NCI-H82 treated with DMSO at 0.1 percent for 48 hours (cell line): ENCODE data around the gene SBK3.
A peak's percentile ranks its signal among the peaks of the same experiment; 100 is the strongest.
"Not testable (repeated sequence)": the region's sequence is repeated elsewhere in the genome, so short reads cannot be mapped to it uniquely, and the experiment has no call there.

Experiments
- DNase-seq: peaks from one replicate; lab custom pipeline; 2025; ENCODE audit not compliant: unreplicated experiment; lab: John Stamatoyannopoulos, UW

SBK3 gene

GRCh38 chr19:55545443-55545842 is at the start of gene SBK3:
TSS of gene SBK3 (minus strand) at chr19:55545543. CDS start at chr19:55545543, 0 bp downstream.
- DNase-seq: no peak

GRCh38 chr19:55593096-55593772 is 47.9 kb upstream of the SBK3 start:
- no peak for DNase-seq

- DNase-seq: no peak
These were observed 47.2 kb upstream of the SBK3 start for GRCh38 chr19:55592391-55593090.

GRCh38 chr19:55591555-55591954 is 46.2 kb upstream of the SBK3 start:
- DNase-seq: no peak

- no peak for DNase-seq
These were observed 45.3 kb upstream of the SBK3 start for GRCh38 chr19:55590617-55591016.

- no peak for DNase-seq
These were observed 44.8 kb upstream of the SBK3 start for GRCh38 chr19:55590109-55590508.

GRCh38 chr19:55588738-55589137 is 43.4 kb upstream of the SBK3 start:
- no peak for DNase-seq

GRCh38 chr19:55586976-55587668 is 41.8 kb upstream of the SBK3 start:
- peak; percentile 80 for DNase-seq

GRCh38 chr19:55585658-55586339 is 40.5 kb upstream of the SBK3 start:
- peak; percentile 90 for DNase-seq

GRCh38 chr19:55584871-55585270 is 39.5 kb upstream of the SBK3 start:
- no peak for DNase-seq

- DNase-seq: not testable (repeated sequence)
These were observed 38.6 kb upstream of the SBK3 start for GRCh38 chr19:55583897-55584296.

GRCh38 chr19:55582284-55582683 is 36.9 kb upstream of the SBK3 start:
- not testable (repeated sequence) for DNase-seq

GRCh38 chr19:55581823-55582223 is 36.5 kb upstream of the SBK3 start:
- no peak for DNase-seq

- no peak for DNase-seq
These were observed 35.9 kb upstream of the SBK3 start for GRCh38 chr19:55581145-55581822.

- DNase-seq: peak; percentile 74
These were observed 35.3 kb upstream of the SBK3 start, which contains the start of gene ZNF579 for GRCh38 chr19:55580628-55581144. TSS of gene ZNF579 (minus strand) at chr19:55580848. CDS start at chr19:55579639, 1,209 bp downstream.

GRCh38 chr19:55579766-55580621 is 34.7 kb upstream of the SBK3 start:
- no peak for DNase-seq

- no peak for DNase-seq
These were observed 33.7 kb upstream of the SBK3 start for GRCh38 chr19:55578761-55579747.

GRCh38 chr19:55578031-55578760 is 32.9 kb upstream of the SBK3 start:
- no peak for DNase-seq
